DMS53 treated with DMSO at 0.1 percent for 48 hours (cell line): Measurements from ENCODE around the gene CDKAL1.
"Not testable (repeated sequence)": the region's sequence is repeated elsewhere in the genome, so short reads cannot be mapped to it uniquely, and the experiment has no call there.

Experiments used
- DNase-seq: peaks from one replicate; lab custom pipeline; 2025; ENCODE audit not compliant: unreplicated experiment; lab: John Stamatoyannopoulos, UW

Gene CDKAL1

DNA sequence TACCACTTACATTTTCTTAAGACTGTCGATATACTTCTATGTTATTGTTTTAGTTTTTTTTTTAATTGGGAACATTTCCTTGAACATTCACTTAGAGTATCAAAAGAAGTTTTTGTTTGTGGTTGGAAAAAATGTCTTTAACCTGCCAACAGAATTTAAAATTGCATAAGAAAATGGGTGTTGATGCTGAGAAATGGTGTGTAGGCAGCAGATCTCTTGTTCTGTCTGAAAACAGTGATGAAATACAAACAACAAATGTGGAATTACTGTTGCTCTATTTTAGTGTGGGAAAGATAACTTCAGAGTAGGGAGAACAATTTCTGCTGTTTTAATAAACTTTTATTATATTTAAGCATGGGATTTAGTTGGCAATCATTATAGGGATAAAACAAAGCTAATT is 293.5 kb downstream of the CDKAL1 start:
- DNase-seq, result no peak

DNA sequence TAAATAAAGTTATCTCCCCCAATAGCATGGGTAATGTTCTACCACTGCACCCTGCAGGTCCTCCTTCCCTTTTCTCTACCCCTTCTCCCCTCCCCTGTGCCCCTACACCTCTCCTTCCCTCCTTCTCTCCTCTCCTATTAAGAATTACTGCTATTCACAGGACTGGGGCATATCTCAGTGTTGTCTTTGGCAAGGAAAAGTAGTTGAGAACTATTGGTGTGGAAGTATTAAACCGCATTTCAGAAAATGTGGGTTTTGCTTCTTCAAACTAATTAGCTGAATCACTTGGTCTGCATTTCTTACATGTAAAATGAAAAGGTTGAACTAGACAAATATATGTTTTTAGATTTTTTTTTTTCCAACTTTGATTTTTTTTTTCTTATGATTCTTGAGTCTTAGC is 296.3 kb downstream of the CDKAL1 start:
- no peak for DNase-seq

DNA sequence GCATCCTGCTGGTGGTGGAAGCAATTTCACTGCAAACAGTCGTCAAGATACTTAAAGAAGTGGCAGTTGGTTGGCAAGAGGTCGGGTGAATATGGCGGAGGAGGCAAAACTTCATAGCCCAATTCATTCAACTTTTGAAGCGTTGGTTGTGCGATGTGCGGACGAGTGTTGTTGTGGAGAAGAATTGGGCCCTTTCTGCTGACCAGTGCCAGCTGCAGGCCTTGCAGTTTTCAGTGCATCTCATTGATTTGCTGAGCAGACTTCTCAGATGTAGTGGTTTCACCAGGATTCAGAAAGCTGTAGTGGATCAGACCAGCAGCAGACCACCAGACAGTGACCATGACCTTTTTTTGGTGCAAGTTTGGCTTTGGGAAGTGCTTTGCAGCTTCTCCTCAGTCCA is 297.0 kb downstream of the CDKAL1 start:
- not testable (repeated sequence) for DNase-seq

DNA sequence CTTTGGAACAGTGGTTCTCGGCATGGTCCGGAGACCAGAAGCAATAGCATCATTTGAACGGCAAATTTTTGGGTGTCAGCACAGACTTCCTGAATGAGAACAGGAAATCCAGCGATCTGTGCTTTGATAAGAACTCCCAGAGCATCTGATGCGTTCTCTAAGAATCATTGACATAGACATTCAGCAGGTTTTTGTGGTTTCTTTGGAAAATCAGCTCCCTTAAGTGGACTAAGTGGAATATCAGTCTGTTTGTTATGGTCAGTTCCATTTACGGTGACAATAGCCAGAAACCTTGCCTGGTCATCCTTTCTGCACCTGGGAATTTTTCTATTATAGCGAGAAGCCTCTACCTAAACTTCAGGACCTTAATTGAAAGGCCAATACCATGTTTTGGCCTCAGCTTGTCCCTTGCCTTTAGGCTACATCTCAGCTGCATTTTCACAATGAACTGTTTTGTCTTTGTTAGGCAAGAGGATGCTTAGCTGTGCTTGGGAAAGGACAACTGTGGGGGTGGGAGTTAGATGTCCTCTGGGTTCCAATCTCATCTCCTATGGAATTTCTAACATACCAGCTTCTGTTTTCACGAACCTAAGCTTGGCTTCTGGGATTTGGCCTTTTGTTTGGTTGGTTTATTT is 299.7 kb downstream of the CDKAL1 start:
- no peak for DNase-seq

DNA sequence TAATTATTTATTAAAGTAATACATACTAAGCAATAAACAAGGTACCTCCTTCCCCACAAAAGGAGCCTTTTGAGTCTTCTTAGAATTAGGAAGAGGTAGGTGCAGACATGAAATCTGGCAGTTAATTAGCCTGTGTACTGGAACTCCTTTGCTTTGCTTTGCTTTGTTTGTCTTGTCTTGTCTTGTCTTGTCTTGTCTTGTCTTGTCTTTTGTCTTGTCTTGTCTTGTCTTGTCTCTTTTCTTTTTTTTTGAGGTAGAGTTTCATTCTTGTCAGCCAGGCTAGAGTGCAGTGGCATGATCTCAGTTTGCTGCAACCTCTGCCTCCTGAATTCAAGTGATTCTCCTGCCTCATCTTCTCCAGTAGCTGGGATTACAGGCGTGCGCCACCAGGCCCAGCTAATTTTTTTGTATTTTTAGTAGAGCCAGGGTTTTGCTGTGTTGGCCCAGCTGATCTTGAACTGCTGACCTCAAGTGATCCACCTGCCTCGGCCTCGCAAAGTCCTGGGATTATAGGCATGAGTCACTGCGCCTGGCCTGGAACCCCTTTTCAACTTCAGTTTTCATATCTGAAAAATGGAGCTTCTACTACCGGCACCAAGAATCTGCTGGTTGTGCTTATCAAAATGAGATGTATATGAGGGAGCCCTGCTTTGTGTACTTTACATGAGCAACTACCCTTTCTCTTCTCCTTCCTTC is 301.2 kb downstream of the CDKAL1 start:
- DNase-seq, result no peak

DNA sequence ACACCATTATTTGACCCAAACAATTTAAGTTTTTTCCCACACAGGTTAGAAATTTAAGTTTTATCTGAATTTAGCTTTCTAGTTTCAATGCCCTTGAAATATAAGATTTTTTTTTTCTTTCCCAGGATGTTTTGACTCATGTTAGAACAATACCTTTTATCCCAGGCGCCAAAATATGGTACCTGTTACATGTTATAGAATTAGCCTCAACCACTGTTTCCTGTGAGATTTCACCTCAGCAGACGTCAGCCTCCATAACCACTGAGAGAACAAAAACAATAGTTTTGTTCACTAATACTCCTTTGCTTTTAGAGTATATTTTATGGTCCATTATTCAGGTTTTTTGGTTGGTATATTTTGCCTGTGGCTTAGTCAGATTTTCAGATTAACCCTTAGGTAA is 302.9 kb downstream of the CDKAL1 start:
- no peak for DNase-seq

DNA sequence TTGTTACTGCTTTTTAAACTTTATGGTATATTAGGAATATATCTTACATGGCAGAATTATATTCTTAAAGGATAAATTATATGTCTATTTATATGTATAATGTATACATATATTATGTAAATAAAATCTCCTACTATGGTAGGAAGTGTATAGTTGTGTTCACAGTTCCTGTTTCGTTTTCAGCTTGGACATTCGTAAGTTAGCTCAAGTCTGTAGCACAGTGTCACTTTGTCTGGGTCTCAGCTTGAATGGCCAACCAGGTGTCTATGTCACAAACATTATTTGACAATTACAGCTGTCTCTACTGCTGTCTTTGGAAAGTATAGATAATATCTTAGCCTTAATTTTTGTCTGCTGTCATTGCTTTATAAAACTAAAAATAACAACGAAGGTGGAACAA is 303.9 kb downstream of the CDKAL1 start:
- DNase-seq, result no peak

DNA sequence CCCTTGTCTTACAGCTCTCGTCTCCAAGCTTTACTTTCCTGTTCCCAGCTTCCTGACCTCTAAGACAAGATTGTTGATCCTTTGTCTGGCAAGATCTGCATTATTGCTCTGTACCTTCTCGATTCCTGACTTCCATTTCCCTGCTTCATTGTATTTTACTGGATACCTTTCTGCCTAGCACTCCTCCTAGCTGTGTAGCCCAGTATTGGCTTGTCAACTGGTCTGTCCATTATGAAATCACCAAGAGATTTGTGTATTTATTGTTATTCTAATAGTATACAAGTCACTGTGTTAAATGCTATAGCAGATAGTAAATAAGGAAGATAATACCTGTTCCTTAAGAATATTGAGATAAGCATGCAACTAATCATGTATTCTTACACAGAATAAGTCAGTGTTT is 305.4 kb downstream of the CDKAL1 start:
- DNase-seq, result no peak

DNA sequence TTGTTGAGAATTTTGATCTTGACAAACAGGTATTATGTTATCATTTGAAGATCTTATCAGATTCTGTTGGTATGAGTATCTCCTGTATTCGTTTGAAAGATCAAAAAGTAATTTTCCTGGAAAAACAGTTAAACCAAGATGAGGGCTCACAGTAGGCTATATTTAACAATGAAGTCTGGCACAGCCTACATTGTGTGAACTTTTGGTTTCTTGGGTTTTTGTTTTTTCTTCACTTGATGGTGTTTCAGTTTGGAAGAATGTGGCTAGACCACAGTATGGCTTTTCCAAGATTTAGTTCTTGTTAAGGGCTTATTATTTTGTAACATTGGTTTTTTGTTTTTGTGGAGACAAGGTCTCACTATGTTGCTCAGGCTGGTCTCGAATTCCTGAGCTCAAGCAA is 306.4 kb downstream of the CDKAL1 start:
- no peak for DNase-seq

DNA sequence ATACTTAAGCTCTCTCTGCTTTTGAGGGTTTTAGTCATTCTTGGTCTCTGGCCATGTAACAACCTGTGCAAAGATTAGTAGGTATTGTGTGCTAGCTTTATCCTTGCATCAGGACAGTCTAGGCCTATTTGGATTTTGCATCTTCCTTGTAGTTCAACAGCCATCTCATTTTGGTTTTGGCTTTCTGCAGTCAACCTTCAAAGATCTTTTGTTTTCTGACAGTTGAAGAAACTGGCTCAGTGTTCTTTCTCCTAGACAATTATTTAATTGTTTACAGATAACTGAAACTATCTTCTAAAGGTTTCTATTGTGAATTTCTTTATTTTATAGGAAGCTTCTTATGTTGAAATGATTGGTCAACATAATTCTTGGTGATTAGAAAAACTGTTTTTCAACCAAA is 307.5 kb downstream of the CDKAL1 start:
- no peak for DNase-seq

DNA sequence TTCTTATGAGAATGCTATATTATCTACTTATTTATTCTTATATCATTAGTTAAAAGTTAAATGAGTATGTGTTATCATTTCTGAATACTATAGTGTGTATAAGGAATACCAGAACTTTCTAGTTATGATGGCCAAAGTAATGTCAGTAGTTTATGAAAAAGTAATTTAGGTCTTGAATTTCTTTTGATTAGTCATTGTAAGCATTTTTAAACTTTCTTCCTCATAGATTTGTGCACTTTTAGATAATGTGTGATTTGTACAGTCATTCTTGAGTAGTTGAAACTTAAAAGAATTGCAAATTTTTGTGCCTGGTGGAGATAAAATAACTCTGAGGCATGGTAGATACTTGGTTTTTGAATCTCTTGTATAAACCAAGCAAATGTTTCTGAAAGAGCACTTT is 311.3 kb downstream of the CDKAL1 start:
- no peak for DNase-seq

DNA sequence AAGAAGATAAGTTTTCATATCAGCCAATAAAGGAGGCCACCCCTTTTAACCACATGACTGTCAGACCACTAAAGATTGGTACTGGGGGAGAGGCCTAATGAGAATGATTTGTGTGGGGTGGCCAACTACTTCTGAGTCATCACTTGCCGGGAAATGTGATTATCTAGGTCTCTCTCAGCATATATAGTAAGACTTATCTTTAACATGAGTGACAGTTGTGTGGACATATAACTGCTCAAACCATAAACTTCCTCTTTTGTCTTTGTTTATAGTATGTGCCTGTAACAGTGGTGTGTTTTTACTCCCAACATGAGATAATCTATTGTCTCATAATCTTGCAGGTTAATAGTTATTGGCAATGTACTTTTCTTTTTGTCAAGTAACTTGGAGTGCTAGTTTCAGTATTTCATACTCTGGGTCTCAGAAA is 312.4 kb downstream of the CDKAL1 start:
- DNase-seq, result no peak

DNA sequence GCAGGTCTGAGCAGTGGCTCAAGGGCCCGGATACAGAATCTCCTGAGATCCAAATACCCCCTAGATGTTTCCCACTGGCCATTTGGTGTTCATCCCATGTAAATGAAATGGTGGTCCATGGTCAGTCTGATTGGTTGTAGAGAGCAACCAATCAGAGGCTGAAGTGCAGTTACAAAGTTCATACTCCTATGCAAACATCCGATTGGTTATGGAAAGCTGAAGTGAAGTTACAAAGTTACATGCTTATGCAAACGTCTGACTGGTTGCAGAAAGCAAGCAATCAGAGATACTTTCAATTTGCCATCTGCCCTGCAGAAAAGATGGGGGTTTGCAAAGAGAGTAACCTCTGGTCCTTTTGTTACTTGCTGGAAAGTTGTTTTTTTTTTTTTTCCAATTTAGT is 313.6 kb downstream of the CDKAL1 start:
- no peak for DNase-seq

DNA sequence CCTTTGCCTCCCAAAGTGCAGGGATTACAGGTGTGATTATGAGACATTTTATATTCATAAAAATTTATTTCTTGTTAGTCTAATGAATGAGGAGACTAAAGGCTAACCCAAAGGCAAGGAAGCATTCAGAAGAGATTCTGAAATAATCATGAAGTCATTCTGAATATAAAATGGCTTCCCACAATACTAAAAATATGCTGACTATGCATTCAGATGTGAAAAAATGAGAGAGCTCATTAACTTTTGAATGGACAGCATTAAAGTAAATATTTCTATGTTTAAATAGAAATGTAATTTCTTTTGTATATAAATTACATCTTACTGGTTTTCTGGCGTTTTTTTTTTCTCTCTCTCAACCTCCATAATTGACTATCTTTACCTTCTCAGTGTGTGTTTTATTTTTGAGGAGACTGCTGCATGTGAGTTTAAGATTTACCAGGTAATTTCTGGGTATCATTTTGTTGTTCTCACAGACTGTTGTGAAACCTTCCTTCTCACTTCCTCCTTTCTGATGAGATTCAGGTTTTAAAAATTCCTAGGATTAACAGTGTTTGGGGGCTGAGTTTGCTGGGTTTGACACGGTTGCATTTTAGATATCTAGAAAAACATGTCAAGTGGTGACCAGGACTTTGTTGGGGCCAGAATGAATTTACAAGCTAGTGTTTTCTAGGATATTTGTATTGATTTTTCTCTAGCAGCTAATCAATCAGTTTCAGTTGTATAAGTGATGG is 316.6 kb downstream of the CDKAL1 start:
- DNase-seq, result no peak

DNA sequence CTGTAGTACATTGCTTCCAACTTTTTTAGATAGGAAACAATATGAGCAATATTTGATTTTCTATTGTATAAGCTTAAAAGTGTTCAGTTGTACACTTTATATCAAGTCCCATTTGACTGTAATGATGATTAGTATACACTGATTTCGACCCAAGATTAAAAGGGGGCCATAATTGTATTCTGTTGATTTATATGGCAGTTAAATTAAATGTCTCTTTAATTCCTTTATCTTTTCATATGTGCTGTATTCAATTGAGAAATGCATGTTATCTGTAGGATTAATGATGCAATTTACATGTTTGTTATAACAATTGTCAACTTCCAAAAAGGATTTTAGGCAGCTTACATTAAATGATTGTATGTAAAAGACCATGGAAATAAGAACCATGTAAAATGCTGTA is 317.5 kb downstream of the CDKAL1 start:
- no peak for DNase-seq

DNA sequence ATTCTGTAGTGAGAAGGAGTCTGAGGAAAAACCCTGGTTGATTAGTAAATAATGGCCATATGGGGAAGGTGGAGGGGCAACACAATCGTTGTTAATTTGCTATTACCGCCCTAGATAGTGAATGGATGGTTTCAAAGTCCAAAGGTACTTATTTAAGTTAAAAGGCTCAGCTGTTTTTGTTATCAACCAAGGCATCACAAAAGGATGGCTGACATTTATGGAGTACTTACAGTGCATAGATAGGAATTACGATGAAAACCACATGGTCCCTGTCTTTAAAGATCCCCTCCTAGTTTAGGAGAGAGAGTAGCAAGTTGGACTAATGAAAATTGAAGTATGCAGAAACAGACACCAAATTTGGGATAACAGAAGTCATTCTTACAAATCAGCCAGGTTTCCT is 319.6 kb downstream of the CDKAL1 start:
- DNase-seq, result no peak

DNA sequence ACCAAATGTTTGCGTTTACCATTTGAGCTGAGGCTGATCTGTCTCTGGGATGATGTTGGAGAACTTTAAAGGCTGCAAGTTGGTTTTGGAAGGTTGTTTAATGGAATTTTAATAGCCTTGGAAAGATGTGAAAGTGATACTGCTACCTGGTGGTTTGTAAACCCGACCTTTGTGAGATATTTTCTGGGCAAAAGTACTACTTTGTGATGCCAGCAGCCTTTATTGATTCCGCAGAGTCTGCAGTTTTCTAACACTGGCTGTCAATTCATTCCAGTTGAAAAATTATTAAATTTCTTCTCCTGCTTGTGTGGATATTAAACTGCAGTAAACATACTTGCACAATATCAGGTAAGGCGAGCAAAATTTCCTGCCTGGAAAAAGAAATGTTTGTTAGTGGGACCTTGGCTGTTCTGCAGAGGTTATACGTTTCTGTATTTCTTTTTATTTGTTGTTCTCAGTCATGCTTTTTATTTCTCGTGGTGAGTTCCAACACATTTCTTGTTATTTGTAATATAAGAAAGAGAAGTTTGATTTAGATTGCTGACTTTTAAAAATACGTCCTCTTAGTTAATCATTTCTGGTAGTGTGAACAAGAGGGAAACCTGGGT is 322.5 kb downstream of the CDKAL1 start:
- DNase-seq, result no peak

DNA sequence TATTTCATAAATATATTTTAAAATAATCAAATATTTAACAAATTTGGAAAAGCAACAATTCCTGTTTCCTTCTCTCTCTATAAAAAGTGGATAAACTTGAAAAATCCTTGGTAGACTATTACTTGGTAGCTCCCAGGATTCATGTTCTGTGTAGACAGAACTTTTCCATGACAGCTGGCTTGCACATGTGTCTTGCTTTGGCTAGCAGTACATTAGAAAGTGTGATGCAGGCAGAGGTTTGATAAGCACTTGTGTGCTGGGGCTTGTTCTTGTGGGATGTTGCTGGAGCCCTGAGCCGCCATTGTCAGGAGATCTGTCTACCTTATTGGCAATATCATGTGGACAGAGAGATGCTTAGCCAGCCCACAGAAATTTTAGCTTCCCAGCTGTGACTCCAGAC is 327.2 kb downstream of the CDKAL1 start:
- DNase-seq, result no peak

DNA sequence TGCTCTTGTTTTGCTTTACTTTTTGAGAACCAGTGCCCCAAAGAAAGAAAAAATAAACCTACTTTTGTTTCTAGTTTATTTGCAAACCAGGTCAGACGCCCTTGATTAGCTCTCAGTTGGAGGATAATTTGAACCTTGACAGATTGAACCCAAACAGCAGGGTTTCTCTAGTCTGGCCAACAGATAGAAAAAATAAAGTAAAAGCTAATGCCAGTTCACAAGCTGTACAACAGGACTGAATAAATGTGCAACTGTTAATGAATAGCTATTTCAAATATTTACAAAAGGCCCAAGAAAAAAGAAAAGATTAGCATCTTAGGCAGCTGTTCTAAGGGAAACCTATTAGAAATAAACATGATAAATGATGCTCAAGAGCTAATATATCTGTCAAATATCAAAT is 331.8 kb downstream of the CDKAL1 start:
- DNase-seq, result no peak

DNA sequence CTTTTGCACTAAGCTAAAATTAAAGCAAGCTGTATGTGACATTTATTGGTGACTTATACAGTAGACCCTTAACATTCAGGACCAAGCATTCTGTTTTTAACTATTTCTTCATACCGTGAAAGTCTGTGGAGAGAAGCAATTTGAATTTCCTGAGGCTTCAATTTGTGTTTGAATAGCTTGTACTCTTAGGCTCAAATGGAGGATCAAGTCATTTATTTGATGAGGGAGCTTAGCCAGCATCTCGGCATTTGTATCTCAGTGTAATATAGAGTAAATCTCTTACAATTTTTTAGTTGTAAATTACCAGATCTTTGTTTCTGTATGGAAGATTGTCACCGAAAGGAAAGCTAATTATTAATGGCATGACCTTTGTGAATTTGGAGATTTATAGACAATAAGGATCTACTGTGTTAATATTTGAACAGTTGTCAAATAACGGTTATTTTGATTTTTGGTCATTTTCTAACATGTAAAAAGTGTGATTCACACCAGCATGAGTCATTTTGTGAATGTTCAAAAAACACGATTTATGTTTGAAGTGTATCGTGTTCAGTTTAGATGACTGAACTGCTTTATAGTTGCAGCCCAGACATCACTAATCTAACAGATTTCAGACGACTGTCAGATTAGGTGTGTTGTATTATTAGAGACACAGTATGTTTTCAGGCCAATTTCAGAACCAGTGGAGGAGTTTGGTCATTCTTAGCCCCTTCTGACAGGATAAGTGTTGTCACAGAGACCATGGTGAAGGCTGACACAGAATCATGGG is 332.9 kb downstream of the CDKAL1 start:
- no peak for DNase-seq

DNA sequence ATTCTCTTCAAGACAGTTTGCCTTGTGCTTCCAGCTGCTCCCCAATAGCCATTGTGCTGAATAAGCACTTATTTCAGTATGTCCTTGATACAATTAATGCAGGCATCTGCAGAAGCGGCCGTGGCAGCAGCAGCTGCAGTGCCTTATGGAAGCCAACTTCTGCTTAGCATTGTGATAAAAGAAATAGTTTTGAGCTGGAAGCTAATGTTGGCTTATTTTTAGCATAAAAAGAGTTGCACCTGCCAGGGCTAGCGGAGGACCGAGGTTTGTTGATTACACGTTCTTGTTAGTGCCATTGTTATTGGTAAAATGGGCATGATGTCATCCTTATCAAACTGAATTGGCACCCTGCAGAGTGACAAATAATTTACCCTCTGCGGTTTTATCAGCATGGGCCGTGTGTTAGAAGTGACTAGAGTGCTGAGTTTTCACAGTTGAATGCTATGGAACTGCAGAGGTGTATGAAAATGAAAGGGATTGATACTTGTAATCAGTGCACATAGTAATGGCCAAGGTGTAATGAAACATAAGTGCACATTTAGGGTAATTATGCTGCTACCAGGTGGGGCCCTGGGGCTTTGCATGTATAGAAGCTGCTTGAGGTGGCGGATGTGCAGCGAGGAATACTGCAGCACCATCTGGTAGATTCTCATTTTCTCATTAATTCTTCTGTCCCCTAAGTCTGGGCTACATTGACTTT is 334.3 kb downstream of the CDKAL1 start:
- DNase-seq, result no peak
